Central memory CD4-positive, alpha-beta T cell (primary cell): ENCODE data around the gene TMEM63A.

Experiments used
- DNase-seq: peaks from one replicate; pipeline ENCODE4 v3.0.0; 2022

The TMEM63A gene

DNA sequence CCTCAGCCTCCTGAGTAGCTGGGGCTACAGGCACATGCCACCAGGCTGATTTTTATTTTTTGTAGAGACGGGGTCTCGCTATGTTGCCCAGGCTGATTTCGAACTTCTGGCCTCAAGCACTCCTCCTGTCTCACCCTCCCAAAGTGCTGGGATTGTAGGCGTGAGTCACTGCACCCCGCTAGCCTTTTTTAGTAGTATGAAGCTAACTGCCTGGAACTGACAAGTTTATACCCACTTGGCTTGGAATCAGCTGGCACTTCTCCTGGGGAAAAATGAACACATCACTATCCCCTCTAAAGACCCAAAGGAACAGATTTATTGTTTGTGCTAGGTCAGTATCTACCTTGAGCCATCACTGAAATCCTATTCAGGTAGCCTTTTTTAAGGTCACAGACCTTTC lies 19.0 kb downstream of the TMEM63A start:
- no peak for DNase-seq

DNA sequence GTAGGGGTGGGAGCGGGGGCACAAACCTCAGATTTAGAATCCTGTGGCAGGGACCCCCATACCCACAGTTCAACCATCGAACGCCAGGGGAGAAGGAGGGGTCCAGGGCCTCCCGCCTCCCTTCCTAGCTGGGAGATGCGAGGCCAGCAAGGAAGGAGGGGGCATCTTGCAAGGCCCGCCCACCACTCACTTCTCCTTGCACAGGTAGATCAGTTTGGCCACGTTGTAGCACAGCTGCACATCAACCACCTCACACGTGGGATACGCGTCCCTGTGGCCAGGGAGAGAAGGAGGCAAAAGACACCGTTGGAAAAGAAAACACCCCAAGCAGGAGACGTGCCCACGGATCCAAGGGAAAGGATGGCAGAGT lies 19.6 kb downstream of the TMEM63A start:
- no peak for DNase-seq

DNA sequence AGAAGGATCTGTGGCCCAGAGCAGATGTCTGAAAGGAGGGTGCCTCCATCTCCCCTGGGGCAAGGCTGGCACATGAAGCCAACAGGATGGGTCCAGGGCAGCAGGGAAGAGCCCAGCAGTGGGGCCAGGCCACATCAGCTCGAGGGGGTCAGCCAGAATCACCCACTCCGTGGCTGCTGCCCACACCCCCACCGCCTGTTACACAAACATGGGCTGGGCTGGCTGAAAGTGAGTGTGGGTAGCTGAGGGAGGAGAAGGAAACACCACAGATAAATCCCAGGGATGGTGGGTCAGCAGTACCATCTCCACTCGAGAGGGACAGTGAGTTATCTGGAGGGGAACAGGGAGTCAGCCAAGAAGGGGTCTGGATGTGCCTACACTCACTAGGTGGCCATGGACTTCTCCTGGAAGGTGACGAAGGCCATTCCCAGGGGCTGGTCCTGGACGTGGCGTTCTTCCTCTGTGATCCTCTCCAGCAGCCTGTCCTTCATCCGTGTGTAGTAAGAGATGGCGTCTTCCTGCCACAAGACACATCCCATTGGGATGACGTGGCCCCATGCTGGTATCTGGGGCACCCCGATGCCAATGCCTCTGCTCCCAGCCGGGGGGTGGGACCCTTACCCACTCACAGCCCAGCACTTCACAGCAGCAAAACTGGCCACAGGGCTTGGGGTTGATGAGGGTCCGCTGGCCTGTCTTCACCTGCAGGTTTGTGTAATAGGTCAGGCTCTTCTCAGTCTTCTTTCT lies 20.2 kb downstream of the TMEM63A start:
- no peak for DNase-seq

DNA sequence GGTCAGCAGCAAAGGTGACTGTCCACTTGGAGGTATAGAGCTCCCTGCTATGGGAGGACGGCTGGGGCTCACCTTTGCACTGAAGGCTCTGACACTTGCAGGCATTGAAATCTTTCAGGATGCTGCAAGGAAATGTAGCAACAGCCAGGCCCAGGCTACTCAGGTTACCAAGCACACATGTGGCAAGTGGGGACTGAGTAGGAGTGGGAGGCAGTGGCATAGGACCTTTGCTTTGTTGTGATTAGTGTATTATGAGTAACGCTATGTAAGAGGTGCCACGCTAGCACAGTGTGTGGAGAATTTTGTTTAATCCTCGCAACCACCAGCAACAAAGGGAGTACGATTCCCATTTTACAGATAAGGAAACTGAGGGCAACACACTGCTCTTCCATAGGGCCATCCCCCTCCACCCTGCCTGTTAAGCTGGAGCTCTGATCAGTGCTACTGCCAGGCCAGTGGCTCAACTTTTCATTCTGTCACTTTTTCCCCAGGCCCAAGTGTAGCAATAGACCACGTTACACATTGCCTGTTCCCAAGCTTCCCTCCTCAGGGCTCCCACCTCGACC lies 21.2 kb downstream of the TMEM63A start:
- no peak for DNase-seq

DNA sequence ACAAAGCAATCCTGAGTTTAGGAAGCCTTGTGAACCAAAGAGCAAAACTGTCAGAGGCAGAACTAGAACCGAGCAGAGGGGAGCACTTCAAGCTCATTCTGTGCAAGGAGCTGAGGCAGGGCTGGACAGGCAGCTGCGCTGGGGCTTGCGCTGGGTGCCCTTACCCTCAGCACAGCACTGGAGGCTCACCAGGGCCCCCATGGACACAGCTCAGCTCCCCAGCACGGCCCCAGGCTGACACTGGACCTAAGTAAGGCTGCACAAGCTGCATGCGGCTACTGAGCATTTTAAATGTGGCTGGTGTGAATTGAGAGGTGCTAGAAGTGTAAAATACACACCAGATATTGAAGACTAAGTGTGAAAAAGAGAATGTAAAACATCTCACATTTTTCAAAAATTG lies 22.1 kb downstream of the TMEM63A start:
- no peak for DNase-seq

DNA sequence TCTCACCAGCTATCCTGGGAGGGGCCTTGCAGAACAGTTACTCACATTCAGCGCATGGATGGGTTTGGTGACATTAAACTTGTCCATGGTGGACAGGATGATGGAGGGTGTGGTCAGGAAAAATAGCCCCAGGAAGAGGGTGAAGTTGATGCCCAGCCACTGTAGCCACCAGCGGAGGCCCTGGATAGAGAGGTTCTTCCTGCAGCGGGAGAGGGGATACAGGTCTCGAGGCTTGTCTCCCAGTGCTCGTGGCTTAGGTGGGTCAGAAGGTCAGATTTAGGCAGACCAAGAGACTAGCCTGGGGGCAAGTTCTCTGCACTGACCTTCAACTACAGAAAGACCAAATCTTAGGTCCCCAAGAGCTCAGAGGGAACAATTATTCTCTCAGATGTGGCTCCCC lies 23.0 kb downstream of the TMEM63A start:
- DNase-seq = no peak

DNA sequence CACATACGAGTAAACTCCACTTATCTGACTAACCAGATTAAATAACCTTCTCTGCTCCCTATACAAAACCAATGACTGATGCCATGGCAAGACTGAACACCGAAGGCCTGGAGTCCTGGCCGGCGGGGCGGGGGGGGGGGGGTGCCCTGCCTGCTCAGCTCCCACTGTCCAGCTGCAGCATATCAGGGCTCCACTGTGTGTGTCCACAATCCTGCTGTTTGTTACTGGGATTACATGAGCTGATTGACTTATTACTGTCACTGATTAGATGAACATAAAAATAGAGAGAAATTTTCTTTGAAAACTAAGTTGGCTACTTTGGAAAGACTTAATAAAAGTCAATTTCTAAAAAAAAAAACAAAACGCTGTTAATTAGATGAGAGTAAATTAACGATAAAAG lies 24.9 kb downstream of the TMEM63A start:
- DNase-seq = no peak

DNA sequence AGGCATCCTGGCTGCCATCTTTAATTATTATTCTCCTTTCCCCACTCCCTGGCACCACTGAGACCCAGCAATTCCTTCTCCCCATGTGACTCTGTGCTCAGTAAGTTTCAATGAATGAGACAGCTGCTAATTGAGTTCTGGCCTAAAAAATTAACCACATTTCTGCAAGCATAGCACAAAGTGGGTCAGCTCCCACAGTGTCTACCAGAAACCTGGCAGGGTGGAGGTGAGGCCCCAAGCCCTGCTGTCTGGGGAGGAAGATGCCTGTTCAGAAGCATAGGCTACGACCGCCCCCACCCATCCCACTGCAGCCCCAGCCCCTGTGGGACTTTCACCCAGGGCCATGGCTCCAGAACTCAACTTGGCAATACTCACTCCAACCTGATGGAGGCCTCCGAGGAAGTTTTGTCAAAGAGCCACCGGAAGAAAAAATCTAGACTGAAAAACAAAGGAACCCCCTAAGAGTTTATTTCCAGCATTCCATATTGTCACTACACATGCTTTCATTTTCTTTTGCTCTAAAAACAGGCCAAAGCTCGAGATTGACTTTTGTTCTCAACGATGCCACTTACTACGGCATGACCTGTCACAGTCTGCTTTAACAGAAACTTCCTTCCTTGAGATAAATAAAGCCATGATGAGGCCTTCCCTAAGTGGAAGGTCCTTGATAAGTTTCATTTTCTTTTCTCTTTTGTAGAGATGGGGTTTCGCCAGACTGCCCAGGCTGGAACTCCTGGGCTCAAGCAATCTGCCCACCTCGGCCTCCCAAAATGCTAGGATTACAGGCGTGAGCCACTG lies 26.5 kb downstream of the TMEM63A start:
- DNase-seq = no peak

DNA sequence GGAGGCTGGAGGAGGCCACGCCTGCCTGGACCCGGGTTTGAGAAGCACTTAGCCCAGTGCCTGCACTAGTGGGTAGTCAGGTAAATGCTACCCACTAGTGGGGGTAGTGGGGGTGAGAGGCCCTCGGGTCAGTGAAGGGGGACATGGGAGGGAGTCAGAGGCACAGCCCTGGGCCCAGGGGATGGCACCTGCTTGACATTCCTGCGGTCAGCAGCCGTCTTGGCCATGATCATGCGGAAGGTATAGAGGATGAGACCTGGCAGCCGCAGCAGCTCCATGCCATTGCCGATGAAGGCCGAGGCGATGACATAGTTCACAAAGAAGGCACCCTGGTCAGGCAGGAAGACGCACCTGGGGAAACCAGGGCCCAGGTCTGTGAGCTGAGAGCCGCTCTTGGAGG lies 28.7 kb downstream of the TMEM63A start:
- DNase-seq = no peak

DNA sequence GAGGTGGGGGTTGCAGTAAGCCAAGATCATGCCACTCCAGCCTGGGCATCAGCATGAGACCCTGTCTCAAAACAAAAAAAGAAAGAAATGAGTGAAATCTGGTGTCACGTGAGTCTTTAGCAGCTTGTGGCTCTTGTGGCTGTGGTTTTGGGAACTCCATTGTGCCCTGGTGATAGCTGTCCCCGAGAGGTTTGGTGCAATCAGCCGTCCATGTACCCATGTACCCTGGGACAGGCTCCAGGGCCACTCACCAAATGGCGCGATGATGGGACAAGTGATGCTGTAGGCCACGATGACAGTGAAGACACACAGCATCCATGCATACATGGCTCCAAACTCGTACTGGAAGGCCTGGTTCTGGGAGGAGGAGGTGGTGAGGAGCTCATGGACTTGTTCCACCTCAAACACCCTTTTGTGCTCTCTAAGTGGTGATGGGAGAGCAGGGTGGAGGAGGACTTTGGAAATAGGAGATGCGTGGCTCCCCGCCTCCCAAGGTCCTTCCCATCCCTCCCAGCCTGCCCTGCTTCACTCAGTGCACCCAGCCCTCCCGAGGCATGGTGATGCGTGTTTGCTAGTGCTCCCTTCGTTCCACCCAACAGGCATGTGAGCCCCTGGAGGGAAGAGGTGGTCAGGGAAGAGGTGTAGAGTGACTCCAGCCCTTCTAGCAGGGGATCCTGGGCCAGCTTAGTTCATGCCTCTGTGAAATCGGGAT lies 29.6 kb downstream of the TMEM63A start:
- DNase-seq = no peak

DNA sequence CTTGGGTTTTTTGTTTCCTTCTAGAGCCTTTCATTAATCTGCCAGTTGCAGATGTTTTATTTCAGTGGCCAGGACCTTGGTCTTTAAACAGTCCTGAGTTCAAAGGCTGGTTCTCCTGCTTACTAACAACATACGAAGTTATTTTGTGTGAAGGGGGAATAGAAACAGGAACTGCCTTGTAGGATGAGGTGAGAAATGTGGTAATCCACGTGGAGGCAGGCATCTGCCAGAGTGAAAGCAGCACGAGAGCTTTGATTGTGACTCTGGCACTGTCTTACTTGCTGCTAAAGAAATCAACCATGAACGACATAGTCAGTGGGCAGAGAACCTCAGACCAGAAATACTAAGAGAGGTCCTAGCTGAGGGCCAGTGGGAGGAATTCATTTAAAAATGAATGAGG lies 30.4 kb downstream of the TMEM63A start:
- no peak for DNase-seq

DNA sequence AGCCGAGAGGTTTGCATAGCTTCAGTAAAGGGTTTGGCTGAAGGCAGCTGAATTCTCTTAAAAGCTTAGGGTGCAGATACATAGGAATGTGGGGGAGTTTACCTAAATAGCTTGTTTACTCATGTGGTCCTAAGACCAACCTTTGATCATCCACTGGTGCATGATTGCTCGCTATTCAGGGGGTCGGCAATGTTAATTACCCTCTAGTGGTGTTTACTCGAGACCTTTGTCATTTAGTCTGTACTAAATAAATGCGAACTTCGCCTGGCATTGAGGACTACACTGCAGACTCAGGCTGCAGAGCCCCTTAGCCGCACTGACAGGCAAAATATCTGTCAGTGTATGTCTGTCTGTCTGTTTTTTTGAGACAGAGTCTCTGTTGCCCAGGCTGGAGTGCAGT lies 31.8 kb downstream of the TMEM63A start:
- DNase-seq = no peak

DNA sequence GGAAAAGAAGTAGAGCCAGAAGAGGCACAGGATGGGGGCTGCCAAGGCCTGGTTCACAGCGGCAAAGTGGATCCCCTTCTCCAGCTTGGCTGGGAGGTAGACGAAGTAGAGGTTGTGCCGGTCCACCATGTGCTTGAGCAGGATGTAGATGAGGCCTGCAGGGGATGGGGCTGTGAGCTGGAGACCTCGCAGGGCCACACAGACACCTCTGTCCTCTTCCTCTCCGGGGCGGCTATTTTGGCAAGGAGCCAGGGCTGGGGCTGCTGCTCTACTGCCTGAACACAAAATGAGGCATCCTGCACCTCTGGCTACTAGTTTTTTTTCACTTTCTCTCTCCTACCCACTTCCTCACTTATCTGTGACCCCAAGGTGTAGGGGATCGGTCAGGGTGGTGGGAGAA lies 32.3 kb downstream of the TMEM63A start:
- DNase-seq = no peak

DNA sequence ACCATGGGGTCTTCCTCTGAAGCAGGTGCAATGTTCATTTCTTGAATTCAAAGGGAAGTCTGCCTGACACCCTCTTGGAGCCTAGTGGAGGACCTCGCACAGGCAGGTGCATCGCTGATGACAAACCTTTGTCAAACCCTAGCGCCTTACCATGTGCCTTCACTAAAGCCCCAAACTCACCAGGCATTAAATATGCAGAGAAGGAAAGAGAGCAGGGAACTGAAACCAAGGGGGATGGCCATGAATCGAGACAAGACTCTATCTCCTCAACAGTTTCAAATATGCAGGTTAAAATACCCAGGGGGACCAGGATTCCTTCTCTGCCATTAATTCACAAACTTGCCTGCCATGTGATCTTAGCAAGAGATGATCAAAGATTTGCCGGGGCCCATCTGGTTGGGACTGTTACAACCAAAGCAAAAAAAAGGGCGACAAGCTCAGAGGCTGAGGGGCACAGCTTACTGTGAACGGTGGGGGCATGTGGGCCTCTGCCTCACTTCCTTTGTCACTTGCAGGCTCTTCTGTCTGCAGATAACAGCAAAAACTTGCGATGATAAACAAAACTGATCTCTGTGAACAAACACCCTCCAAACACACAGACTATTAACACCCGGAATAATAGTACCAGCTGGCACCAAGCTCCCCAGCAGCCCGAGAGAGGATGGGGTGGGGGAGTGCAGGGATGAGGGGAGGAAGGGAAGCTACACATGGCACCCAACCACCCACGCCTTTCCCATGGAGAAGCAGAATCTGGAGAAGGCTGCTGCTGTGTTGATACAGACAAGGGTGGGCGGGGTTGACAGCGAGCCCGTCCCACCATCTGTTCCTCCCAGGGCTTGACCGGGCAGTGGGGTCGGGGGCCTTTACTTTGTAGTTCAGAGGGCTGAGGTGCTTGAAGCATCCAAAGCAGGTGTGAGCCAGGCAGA lies 33.9 kb downstream of the TMEM63A start:
- no peak for DNase-seq

DNA sequence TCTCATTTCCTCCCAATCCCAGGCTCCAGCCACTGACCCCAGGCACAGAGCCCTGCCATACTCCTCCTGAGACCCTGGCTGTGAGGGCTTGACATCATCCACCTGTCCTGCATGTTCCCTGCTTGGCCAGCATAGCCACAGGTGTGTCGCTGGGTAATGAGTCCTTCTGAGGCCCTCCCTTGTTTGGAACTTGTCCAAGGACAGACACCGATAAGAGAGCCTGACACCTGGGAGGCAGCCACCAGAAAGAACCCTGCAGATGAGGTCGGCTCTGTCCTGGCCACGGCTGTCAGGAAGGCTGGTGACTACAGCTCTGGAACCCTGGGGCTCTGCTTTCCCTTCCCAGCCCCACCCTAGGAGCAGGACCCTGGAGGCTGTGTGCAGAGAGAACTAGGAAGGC lies 34.6 kb downstream of the TMEM63A start:
- DNase-seq = no peak

DNA sequence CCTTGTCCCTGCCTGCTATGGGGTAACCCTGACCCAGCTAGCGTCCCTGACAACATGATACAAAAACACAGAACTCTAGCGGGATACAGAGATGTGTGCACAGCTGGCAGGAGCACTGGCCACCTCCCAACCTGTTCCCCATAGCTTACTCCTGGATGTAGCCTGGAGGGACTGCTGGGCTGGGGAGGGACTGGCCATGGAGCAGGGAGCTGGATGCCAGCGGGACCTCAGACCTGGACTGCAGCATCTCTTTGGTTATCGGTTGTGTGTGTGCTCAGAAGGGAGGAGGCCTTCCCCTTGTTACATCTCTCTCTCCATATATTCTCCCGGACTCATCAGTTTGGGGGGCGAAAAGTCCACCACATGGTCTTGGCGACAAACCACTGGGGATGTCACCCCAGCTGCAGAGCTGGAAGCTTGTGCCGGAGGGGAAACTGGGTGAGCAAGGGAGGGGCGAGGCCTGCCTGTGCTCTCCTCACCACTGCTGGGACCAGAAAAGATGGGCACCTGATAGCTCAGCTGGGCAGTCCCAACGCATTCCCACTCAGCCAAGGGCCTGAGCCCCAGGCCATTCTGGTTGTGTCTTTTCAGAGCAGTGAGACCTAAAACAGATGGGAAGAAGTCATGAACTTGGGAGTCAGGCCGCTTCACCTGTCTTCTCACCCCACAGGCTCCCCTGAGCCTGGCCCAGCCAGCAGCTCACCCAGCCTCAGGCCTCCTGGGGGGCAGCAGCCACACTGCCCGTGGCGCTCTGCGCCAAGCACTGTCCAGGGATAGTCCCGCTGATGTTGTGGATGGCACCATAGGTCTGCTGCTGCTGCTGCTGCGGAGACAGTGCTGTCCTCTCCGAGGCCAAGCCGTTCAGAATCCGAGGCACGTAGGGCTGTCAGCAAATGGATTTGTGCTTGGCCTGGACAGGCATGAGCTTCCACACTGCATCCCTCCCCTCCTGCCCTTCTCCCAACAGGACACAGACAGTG lies 35.6 kb downstream of the TMEM63A start:
- DNase-seq = no peak

DNA sequence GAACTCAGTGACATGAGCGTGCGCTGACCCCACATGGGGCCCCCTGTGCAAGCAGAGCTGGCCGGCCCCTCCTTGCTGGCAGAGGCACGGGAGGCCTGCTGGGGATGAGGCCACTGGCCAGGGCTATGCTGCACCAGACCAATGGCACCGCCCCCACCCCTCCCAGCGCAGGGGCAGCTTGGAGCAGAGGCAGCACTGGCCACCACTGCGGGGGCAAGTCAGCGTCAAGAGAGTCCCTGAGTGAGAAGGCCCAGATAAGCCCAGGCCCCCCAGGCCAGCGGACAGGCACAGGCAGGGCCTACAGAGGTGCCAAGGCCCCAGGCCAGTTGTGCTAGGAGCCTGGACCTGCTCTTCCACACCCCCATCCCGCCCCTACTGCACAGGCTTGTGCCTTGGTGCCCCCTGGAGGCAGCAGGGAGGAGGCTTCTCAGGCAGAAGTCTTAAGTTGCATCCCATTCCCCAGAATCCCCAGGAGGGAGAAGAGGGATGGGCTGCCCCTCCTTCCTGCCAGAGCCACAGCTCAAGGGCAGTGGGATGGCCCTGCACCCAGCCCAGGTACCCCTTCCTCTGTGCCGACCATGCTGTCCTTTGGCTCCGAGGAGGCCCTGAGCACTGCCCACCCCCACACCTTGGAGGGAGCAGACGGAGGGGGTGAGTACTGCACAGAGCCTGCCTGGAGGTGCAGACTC lies 36.5 kb downstream of the TMEM63A start:
- DNase-seq = no peak

DNA sequence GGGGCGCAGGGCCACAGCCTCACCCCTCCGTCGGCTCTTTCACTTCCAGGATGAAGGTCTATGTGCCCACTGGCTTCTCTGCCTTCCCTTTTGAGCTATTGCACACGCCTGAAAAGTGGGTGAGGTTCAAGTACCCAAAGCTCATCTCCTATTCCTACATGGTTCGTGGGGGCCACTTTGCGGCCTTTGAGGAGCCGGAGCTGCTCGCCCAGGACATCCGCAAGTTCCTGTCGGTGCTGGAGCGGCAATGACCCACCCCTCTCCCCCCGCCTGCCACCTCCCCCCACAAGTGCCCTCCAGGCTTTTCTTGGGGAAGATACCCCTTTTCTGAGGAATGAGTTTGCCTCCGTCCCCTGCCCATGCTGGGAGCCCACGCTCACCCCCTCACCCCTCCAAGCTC lies 37.1 kb downstream of the TMEM63A start:
- DNase-seq = no peak

DNA sequence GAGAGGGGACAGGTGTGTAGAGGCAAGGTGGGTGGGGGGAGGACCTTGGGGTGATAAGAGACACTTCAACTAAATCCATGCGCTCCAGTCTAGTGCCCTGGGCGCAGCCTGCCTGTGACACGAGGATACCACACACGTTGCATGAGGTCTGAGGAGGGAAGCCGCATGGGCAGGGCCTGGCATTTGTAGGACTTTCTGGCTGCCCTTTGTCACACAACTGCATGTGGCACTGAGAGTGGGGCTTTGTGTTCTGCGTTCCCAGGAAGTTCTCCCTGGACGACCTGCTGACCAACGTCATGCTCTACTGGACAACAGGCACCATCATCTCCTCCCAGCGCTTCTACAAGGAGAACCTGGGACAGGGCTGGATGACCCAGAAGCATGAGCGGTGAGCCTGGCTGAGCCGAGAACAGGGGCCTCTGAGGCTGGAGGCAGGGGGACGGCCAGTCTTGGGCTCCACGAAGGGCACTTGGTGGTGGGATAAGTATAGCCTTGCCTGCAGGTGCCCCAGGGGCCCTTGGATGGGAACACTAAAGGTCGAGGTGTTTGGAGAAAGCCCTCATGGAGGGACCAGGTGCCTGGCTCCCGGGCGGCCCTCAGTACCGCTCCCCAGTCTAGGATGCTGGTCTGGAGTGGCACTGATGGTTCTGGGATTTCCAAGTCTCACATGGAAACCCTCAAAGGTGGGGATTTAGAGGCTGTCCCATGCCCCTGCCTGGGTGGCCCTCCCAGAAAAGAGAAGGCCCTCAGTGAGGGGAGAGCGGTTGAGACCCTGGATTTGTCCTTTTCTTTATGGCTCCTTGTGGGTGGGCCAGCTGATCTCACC lies 37.7 kb downstream of the TMEM63A start:
- DNase-seq = no peak

DNA sequence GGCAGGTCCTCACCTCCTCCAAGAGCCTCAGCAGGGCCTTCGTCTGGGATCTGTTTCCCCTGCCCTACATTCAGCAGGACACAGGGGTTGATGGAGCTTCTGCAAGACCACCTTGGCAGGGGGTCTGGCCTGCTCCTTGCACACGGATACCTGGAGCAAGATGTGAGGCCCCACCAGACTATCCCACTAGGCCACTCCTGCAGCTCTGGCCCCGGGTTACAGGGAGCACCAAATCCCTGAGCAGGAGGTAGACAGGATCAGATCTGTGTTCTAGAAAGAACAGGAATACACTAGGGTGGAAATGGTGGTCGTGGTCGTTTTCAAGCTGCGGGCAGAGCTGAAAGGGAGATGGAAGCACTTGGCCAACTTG lies 38.8 kb downstream of the TMEM63A start:
- DNase-seq = no peak
